NCI-H2227 (cell line): ENCODE results near the gene SCARB2.
A peak's percentile ranks its signal among the peaks of the same experiment; 100 is the strongest.

Experiments
- DNase-seq: peaks from one replicate; lab custom pipeline; 2025; ENCODE audit not compliant: unreplicated experiment; lab: John Stamatoyannopoulos, UW

SCARB2 gene

GRCh38 chr4:76156635-76157034 is 57.0 kb downstream of the SCARB2 start:
- no peak for DNase-seq

- no peak for DNase-seq
These were observed 57.6 kb downstream of the SCARB2 start for GRCh38 chr4:76155979-76156378.

GRCh38 chr4:76153356-76153755 is 60.3 kb downstream of the SCARB2 start:
- DNase-seq = no peak

GRCh38 chr4:76148142-76148865 is 65.3 kb downstream of the SCARB2 start, which contains the start of gene NUP54:
NUP54 (minus strand) TSS chr4:76148397; CDS start chr4:76148374, 23 bp downstream.
- DNase-seq = peak; percentile 93

- DNase-seq = peak; percentile 85
These were observed 66.0 kb downstream of the SCARB2 start for GRCh38 chr4:76147454-76148141.

GRCh38 chr4:76144546-76144945 is 69.1 kb downstream of the SCARB2 start:
- DNase-seq = no peak

GRCh38 chr4:76141241-76141640 is 72.4 kb downstream of the SCARB2 start:
- no peak for DNase-seq

- DNase-seq = no peak
These were observed 85.9 kb downstream of the SCARB2 start for GRCh38 chr4:76127754-76128153.

GRCh38 chr4:76125816-76126215 is 87.8 kb downstream of the SCARB2 start:
- DNase-seq = no peak

GRCh38 chr4:76120199-76120598 is 93.4 kb downstream of the SCARB2 start:
- DNase-seq = no peak

GRCh38 chr4:76117536-76117935 is 96.1 kb downstream of the SCARB2 start:
- DNase-seq = no peak

- DNase-seq = no peak
These were observed 96.8 kb downstream of the SCARB2 start for GRCh38 chr4:76116821-76117220.
